NCI-H1105 treated with DMSO at 0.1 percent for 48 hours (cell line): ENCODE data around the gene ABHD17C.
A peak's percentile ranks its signal among the peaks of the same experiment; 100 is the strongest.
"Not testable (repeated sequence)": the region's sequence is repeated elsewhere in the genome, so short reads cannot be mapped to it uniquely, and the experiment has no call there.

Experiments
- DNase-seq: peaks from one replicate; lab custom pipeline; 2025; lab: John Stamatoyannopoulos, UW

ABHD17C gene

DNA sequence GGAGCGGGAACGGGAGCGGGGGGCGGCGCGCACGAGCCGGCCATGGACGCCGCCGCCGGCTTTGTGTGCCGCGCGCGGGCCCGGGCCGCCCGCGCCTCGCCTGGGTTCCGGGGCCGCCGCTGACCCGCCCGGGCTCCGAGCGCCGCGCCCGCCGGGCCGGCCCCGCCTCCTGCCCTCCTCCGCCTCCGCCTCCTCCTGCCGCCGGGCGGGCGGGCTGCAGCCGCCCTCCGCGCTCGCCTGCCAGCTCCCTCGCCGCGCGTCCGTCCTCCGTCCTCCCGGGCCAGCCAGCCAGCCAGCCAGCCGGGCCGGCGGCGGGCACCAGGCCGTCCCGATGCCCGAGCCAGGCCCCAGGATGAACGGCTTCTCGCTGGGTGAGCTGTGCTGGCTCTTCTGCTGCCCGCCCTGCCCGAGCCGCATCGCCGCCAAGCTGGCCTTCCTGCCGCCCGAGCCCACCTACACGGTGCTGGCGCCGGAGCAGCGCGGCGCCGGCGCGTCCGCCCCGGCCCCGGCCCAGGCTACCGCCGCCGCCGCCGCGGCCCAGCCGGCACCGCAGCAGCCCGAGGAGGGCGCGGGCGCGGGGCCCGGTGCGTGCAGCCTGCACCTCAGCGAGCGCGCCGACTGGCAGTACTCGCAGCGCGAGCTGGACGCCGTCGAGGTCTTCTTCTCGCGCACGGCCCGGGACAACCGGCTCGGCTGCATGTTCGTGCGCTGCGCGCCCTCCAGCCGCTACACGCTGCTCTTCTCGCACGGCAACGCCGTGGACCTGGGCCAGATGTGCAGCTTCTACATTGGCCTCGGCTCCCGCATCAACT, at the start of gene ABHD17C:
Gene ABHD17C, plus strand, starts transcription at position 212 of the 812 bp plus-strand sequence. Its CDS starts 120 bp downstream, at position 332.
- peak; percentile 10 for DNase-seq

DNA sequence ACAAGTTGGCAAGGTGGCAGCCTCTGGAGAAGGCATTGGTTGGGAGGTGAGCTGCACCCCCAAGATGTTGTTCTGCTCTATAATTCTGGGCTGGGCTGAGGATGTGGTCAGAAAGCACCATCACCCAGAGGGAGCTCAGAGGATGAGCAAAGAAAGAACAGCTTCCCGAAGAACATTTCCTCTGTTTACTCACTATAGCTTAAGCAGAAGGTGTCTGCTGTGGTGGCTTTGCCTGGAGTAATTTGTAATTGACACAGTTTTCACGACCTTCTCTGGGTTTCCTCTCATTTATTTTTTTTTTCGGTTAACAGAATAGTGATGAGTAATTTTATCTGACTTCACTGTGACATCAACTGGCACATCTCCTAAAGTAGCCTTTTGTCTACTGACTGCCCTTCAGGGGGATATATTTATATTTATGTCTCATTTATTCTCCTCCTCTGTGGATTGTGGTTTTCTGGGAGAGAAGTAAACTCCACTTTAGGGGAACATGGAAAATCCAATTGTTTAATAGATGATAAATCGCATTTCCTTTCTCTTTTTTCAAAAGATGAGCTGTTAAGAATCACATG, 49.5 kb upstream of the ABHD17C start:
- DNase-seq: no peak

DNA sequence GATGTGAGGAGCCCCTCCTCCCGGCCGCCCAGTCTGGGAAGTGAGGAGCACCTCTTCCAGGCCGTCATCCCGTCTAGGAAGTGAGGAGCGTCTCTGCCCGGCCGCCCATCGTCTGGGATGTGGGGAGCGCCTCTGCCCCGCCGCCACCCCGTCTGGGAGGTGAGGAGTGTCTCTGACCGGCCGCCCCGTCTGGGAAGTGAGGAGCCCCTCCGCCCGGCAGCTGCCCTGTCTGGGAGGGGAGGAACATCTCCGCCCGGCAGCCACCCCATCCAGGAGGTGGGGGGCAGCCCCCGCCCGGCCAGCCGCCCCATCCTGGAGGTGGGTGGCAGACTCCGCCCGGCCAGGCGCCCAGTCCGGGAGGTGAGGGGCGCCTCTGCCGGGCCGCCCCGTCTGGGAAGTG, 47.7 kb upstream of the ABHD17C start:
- DNase-seq: not testable (repeated sequence)

DNA sequence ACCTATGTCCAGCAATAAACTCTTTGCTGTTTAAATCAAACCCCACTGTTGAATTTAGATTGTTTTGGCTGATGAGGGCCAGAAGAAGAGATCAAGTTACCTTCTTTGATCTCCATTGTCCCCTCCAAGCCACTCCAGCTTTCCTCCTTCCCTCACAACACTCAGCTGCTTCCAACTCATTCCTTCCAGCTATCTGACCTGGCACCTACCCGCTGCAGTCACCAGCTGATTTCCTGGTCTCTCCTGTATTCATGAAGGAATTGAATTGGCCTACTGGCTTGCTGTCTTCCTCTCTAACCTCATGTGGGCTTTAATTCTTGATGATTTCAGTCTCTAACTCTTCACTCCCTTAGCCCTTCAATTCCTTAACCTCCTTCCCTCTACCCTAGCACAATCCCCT, 40.8 kb upstream of the ABHD17C start:
- no peak for DNase-seq

DNA sequence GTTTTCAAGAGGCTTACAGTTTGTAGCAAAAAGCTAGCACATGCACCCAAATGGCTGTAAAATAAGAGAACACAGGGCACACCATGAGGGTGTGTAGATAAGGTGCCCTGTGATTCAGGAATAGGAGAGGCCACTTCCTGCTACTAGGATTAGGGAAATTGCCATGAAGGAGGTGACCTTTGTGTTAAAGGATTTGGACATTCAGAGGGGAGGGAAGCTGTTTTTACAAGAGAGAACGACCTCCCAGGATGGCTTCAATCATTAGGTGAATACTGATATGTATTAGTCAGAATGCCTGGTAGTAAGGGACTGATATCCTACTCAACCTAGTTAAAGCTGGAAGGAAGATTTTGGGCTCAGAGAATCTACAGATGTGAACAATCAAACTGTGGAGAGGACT, 35.7 kb upstream of the ABHD17C start:
- DNase-seq: no peak

DNA sequence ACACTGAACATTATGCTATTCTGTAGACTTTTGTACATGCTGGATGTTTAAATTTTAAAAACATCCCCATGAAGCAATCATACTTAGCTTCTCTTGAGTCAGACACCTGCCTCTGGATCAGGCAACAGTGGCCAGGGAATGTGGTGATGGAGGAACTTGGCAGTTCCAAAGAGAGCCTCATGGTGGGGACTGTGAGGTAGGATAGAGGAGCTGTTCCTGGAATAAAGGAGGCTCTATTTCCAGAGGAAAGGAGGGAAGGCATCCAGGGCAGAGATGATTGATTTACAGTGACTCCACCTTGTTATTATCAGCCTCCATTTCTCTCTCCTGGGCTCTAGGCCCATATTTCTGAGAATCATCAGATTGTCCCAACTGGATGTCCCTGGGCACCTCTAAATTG, 35.0 kb upstream of the ABHD17C start:
- no peak for DNase-seq

DNA sequence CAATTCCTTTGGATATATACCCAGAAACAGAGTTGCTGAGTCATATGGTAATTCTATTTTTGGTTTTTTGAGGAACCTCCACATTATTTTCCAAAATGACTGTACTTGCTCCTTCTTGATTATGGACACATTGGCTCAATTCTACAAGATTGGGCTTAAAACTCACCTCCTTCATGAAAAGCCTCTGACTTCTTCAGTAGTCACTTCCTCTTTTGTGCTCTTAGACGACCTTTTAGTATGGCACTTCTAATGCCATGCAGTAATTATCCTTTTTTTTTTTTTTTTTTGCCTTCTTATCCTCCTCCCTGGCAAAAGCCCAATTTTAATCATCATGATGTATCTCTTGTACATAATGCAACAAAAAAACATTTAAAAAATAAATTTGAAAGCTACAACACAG, 33.0 kb upstream of the ABHD17C start:
- no peak for DNase-seq

DNA sequence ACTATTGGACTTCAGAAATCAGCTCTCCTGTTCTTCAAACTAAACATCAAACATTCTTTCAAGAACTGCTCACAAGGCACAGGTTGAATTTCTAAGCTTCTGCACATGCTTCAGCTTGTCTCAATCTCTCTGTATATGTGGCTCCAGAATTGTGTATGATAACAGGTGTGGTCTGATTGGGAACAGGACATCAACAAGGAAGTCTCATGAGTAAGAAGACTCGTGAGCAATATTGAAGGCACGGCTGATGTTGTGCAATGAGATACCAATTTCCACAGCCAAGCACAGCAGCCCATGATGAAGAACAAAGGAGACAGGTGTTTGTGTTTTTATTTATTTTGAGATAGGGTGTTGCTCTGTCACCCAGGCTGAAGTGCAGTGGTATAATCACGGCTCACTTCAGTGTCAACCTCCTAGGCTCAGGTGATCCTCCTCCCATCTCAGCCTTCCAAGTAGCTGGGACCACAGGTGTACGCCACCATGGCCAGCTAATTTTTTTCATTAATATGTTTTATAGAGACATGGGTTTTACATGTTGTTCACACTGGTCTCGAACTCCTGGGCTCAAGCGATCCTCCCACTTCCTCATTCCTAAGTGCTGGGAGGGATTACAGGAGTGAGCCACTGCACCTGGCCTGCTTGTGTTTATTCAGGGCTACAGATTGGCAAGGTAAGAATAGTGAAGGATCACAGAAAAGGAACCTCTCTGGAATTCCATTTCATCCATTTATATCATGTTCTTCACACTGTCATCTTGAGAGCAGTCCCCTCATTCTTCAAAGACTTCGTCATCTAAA, 32.2 kb upstream of the ABHD17C start:
- DNase-seq: no peak

DNA sequence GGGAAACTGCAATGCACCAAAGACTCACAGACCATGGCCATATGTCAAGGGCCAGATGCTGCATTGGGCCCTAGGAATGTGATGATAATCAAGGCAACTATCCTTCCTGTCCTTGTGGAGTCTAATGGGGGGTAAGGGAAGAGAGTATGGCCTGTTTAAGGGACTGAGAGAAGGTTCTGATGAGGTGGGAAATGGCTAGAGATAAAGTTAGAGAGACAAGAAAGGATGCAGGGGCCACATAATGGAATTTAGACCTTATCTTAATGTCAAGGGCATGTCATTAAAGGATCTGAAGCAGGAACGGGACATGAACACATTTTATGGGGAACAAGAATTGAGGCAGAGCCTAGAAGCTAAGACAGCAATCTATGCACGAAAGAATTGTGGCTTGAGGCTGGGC, 30.0 kb upstream of the ABHD17C start:
- no peak for DNase-seq

DNA sequence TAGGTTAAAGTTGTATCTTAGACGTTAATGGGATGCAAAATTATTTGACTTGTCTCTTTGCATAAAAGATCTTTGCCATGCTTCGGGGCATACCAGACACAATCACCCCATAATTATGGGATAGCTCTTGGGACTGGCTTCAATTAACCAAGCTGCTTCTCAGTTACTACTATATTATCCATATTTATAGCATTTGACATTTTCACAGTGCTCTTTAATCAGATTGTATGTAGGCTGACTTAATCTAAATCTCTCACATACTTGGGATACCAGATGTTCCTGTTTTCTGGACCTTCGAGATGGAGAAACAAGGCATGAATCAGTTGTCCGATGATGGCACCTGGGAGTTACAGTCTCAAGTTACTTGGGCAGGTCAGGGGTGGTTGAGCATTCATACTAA, 27.2 kb upstream of the ABHD17C start:
- no peak for DNase-seq

DNA sequence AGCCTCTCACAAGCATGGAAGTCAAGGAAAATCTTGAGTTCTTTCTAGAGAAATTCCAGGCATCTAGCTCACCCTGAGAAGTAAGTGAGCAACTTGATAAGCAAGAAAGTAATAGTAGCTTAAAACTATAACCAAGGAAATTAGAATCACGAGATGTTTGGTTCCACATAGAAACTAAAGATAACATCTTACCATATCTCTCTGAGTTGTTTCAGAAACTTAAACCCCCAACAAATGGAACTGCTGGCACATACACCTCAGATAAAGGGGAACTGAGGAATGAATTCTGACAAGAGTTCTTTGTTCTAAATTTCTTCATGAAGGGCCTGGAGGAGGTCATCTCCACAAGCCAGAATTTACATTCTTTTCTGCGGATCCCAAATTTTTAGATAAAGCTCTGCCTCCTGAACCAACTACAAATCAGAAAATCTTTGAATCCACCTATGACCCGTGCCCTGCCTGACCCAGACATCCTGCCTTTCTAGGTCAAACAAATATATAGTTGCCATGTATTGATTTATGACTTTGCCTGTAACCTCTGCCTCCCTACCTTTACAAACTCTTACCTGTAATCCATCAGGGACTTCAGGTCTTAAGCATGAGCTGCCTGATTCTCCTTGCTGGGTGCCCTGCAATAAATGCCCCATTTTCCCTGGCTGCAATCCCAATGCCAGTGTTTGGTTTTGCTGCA, 26.4 kb upstream of the ABHD17C start:
- no peak for DNase-seq

DNA sequence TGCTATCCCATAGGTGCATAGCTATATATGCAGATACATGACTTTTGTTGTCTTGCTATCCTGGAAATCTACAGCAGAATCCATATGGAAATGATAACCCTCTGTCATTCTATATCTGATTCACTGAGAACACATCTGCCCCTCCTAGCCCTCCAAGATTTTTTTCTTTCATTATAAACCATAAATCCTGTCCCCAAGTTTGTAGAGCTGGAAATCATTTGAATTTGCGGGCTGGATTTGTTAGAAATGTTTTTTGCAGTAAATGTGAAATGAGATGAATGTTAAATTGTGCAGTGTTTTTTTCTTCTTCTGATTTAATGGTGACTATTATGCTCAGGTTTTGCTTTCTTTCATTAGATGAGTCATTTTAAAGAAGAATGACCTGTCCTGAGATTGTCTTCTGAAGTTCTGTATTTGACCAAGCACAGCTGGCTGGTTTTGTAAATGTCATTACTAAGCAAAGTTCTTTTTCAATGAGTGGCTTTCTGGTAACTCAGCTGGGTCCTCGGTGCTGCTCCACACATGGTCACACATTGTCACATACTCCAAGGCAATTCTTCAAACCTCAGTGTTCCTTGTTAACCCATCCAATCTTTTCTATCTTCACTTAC, 25.3 kb upstream of the ABHD17C start:
- DNase-seq: no peak

DNA sequence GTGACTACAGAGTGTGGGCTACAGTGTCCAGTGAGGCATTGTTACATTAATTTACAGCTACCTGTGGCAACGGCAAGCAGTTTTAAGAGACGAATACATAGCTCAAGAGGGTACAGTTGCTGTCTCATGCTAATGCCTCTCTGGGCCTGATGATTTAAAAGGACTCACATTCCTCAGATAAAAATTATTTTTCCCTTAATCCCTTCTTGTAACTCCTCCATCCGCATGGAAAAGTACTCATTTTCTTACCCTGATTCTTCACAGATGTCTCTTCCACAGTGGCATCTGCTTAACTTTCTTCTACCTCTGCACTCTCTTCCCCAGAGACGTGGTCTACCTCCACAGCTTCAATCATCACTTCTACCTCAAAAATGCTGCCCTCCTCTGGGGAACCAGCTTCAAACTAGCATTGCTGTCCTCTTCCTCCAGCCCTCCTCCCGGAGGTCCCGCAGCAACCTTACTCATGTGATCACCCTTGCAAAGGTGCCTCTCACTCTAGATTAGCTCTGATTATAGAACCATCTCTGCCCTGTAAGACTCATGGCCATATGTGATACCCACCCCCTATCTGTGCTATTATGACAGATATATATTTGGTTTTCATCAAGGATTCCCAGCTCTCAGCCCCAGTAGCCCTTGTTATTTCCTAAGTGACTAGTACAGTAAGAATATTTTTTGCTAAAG, 21.4 kb upstream of the ABHD17C start:
- no peak for DNase-seq

DNA sequence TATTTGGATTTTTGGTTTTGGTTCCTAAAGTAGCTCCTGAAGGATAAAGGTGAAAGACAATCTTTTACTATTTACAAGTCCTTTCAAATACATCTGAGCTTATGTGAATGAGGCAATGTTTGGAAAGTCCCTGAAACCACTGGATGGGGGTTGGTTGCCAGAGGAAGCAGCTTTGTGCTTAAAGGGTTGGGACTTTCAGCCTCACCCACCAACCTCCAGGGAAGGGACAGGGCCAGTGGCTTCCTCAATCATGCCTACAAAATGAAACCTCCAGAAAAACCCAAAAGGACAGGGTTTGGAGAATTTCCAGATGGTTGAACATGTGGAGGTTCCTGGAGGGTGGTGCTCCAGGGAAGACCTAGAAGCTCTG, 20.9 kb upstream of the ABHD17C start:
- DNase-seq: no peak

DNA sequence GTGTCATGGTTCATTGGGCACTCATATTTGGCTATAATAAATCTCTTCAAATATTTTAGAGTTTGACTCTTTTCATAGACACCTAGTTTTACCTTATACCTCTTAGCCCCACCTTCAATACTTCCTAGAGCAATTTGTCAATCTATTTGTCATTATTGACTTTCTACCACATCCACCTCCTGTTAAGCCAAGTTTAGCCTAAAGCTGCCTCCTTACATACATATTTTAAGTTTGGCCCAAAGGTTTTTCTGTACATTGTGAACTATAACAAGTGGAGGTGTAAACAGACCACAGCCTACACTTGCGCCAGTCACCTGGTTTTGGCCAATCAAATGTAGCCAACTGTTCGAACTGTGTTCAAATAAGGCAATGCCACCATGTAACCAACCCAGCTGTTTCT, 18.1 kb upstream of the ABHD17C start:
- DNase-seq: no peak

DNA sequence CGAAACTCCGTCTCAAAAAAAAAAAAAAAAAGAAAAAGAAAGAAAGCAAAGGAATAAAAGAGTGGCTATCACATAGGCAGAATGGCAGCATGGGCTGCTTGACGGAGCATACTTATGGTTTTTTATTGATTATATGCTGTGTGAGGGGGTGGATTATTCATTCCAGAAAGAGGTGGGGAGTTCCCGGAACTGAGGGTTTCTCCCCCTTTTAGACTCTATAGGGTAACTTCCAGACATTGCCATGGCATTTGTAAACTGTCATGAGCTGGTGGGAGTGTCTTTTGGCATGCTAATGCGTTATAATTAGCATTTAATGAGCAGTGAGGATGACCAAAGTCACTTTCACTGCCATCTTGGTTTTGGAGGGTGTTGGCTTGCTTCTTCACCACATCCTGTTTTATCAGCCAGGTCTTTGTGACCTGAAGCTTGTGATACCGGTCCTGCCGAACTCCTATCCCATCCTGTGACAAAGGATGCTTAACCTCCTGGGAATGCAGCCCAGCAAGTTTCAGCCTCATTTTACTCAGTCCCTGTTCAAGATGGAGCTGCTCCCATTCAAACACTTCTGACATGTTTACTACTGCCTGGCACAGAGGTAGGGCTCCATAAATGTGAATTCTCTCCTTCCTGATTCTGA, 15.8 kb upstream of the ABHD17C start:
- no peak for DNase-seq

DNA sequence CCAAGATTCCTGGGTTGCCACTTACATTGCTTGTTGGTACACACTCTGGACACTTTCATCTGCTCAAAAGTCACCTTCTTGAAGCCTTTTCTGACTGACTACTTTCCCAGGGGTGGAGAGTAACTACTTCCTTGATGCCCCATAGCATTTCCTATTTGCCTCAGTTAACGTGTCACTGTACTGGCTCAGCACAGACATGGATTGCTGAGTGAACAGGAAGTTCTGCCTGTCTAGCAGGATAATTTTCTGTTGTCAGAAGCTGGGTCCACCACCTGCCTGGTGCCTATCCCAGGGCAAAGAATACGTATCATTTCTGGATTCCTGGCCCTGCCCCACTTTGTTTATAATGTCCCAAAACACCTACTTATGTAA, 15.3 kb upstream of the ABHD17C start:
- no peak for DNase-seq

DNA sequence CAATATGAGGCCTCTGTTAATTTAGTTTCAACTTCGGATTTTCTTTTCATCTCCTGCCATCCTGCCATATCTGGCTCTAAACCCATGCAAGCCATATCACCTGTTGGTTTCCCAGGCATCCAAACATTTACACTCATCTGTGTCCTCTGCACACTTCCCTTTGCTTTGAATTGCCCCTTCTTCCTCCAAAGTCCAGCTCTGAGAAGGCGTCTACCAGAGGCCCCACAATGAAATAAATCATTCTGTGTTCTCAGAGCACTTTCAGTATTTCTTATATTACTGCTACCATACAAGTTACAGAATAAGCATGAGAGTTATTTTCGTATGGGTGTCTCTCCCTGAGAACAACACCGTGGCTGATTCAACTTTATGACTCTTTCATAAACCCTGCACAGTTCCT, 12.9 kb upstream of the ABHD17C start:
- no peak for DNase-seq

DNA sequence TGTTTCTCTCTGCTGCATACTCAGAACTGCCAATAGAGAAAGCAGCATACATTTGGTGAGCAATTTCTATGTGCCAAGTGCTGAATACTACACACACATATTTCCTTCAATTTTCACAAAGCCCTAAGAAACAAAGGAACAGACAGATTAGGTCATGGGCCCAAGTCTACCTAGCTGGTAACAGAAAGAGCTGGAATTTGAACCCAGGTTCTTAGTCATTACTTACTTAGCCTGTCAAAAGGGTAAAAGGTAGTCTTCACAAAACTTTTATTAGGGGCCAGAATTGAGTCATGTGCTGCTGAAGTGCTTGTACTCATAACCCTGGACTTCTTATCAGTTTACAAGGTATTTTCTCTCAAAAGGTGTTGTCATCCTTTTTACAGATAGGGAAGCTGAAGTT, 10.4 kb upstream of the ABHD17C start:
- DNase-seq: no peak

DNA sequence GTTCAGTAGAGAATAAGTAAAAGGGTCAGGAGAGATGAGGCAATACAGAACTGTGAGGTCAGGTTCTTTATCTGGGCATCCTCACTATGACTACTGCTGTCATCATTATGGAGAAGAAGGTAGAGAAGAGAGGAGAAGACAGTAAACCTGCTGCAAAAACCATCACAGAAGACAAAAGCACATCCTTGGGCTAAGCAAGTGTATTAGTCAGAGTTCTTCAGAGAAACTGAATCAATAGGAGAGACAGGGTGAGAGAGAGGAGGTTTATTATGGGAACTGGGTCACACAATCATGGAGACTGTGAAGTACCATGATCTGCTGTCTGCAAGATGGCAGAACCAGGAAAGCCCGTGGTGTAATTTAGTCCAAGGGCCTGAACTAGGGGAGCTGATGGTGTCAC, 9.5 kb upstream of the ABHD17C start:
- no peak for DNase-seq

DNA sequence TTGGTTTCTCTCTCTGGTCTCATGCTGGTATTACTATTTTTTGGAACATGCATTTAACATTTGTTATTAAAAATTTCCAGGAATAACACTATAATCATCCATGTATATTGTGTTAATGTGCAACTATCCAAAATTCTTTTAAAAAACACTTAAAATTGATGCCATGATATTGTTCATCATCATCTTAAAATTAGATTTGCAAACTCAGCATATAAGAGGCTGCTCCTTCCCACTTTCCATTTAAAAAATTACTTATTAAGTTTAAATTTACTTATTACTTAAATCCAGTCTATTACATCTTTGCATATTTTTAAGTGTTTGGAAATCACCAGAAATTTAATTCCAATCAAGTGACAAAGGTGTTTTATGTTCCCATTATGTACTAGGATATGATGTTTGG, 5.8 kb upstream of the ABHD17C start:
- DNase-seq: no peak
